Left ventricle myocardium inferior (tissue), 1 donor: ENCODE results near the gene STX2. TPM values are rescaled to one million over a fixed set of nuclear protein-coding genes. Genes with fewer than 3 reads are reported as not detected.

ENCODE experiments used
- DNase-seq: peaks from one replicate; pipeline ENCODE4 v3.0.0-alpha.2; 2020
- H3K27ac ChIP-seq: fragments of 200-600 bp; replicated peaks from 2 replicates; pipeline ENCODE4 v1.8.0; 2021
- H3K27me3 ChIP-seq: fragments of 200-600 bp; 2 replicates; pipeline ENCODE4 v1.8.0; 2021; ENCODE audit warnings: low read depth
- H3K36me3 ChIP-seq: fragments of 200-600 bp; 2 replicates; pipeline ENCODE4 v1.8.0; 2021
- H3K4me1 ChIP-seq: fragments of 200-600 bp; 2 replicates; pipeline ENCODE4 v1.8.0; 2021
- H3K4me3 ChIP-seq: fragments of 200-600 bp; 2 replicates; pipeline ENCODE4 v1.8.0; 2021; ENCODE audit warnings: mild to moderate bottlenecking, moderate library complexity
- H3K9me3 ChIP-seq: fragments of 200-600 bp; replicated peaks from 2 replicates; pipeline ENCODE4 v1.8.0; 2021
- CTCF ChIP-seq: fragments of 200-600 bp; IDR thresholded peaks from 2 replicates; pipeline ENCODE4 v1.8.0; 2021; ENCODE audit warnings: antibody characterized with exemption, mild to moderate bottlenecking, borderline replicate concordance
- intact Hi-C: fragments of 100-400 bp; cut with micrococcal nuclease; formaldehyde crosslinking; loops from one replicate; pipeline ENCODE4 v1.11.0; 2022
- total RNA-seq: library from RNA; stranded (reverse); fragmentation: NEBNext Ultra II Directional; extraction: Animal tissue kit (Norgen Biotek cat#: 25700); gene quantifications from one replicate; pipeline ENCODE4 v1.2.1, GENCODE V29; 2021
- donor health status: DM: no; HTN: yes; CAD: no; lungs with severe emphysema.

Gene STX2
- total RNA-seq, 1 donor from 2014 or later: 11.1 TPM

- no peak overlapping the region for H3K27ac ChIP-seq
- H3K4me3 ChIP-seq: no peak overlapping the region
- DNase-seq: no peak
- no peaks in the 10 kb centered on the region for H3K36me3 ChIP-seq
- intact Hi-C loops: no loop called here
- TF ChIP-seq CTCF: no peak
- no peaks in the 10 kb centered on the region for H3K27me3 ChIP-seq
- no peaks in the 10 kb centered on the region for H3K9me3 ChIP-seq
- H3K4me1 ChIP-seq: peaks cover 12% of the 10 kb centered on the region
Measured at GRCh38 chr12:130828895-130829294, 10.2 kb downstream of the STX2 start.

- TF ChIP-seq CTCF: no peak
- H3K27ac ChIP-seq: no peak overlapping the region
- no peak for DNase-seq
- H3K4me3 ChIP-seq: no peak overlapping the region
- peaks cover 4% of the 10 kb centered on the region for H3K4me1 ChIP-seq
- peaks cover 10% of the 10 kb centered on the region for H3K36me3 ChIP-seq
- intact Hi-C loops: no loop called here
- H3K27me3 ChIP-seq: no peaks in the 10 kb centered on the region
- H3K9me3 ChIP-seq: no peaks in the 10 kb centered on the region
Measured at GRCh38 chr12:130827432-130827831, 11.6 kb downstream of the STX2 start.

- H3K36me3 ChIP-seq: peaks cover 19% of the 10 kb centered on the region
- DNase-seq: no peak
- no peaks in the 10 kb centered on the region for H3K9me3 ChIP-seq
- TF ChIP-seq CTCF: peak; percentile 57
- no peaks in the 10 kb centered on the region for H3K27me3 ChIP-seq
- no peak overlapping the region for H3K4me3 ChIP-seq
- intact Hi-C loops: no loop called here
- H3K27ac ChIP-seq: no peak overlapping the region
- H3K4me1 ChIP-seq: peaks cover 4% of the 10 kb centered on the region
Measured at GRCh38 chr12:130826151-130826801, 12.8 kb downstream of the STX2 start.

- intact Hi-C loops: no loop called here
- H3K36me3 ChIP-seq: peaks cover 24% of the 10 kb centered on the region
- no peaks in the 10 kb centered on the region for H3K27me3 ChIP-seq
- no peak for DNase-seq
- no peaks in the 10 kb centered on the region for H3K9me3 ChIP-seq
- H3K4me1 ChIP-seq: peaks cover 4% of the 10 kb centered on the region
- H3K27ac ChIP-seq: no peak overlapping the region
- no peak overlapping the region for H3K4me3 ChIP-seq
- TF ChIP-seq CTCF: no peak
Measured at GRCh38 chr12:130825771-130826150, 13.3 kb downstream of the STX2 start.

- peaks cover 11% of the 10 kb centered on the region for H3K4me1 ChIP-seq
- no peak for TF ChIP-seq CTCF
- peaks cover 41% of the 10 kb centered on the region for H3K36me3 ChIP-seq
- no peak for DNase-seq
- intact Hi-C loops: no loop called here
- H3K27ac ChIP-seq: no peak overlapping the region
- no peaks in the 10 kb centered on the region for H3K9me3 ChIP-seq
- no peak overlapping the region for H3K4me3 ChIP-seq
- H3K27me3 ChIP-seq: no peaks in the 10 kb centered on the region
Measured at GRCh38 chr12:130819681-130820080, 19.4 kb downstream of the STX2 start.
